Effector memory CD4-positive, alpha-beta T cell (primary cell): Measurements from ENCODE around the gene ASB10.

ENCODE experiments used
- DNase-seq, 3 donors: peaks; one replicate each; pipeline ENCODE4 v3.0.0-alpha.2; 2020
- H3K27ac ChIP-seq: 2 replicates; pipeline ENCODE4 v1.7.0; 2013; ENCODE audit warnings: mild to moderate bottlenecking, low read length, moderate library complexity; ENCODE audit not compliant: insufficient read depth, poor library complexity, severe bottlenecking
- H3K27me3 ChIP-seq: replicated peaks from 2 replicates; pipeline ENCODE4 v1.7.0; 2013; ENCODE audit warnings: mild to moderate bottlenecking, low read length; ENCODE audit not compliant: insufficient read depth, control insufficient read depth, poor library complexity, severe bottlenecking
- H3K36me3 ChIP-seq: 2 replicates; pipeline ENCODE4 v1.7.0; 2013; ENCODE audit warnings: mild to moderate bottlenecking, low read length, moderate library complexity; ENCODE audit not compliant: control insufficient read depth, insufficient read depth
- H3K4me1 ChIP-seq: 2 replicates; pipeline ENCODE4 v1.7.0; 2013; ENCODE audit warnings: low read length, mild to moderate bottlenecking; ENCODE audit not compliant: control insufficient read depth, insufficient read depth, poor library complexity, severe bottlenecking
- H3K4me3 ChIP-seq: 2 replicates; pipeline ENCODE4 v1.7.0; 2013; ENCODE audit warnings: low read length, low read depth, mild to moderate bottlenecking; ENCODE audit not compliant: insufficient read depth, poor library complexity, severe bottlenecking
- H3K9me3 ChIP-seq: 2 replicates; pipeline ENCODE4 v1.7.0; 2013; ENCODE audit warnings: mild to moderate bottlenecking, low read length, moderate library complexity; ENCODE audit not compliant: control insufficient read depth

ASB10 gene

DNA sequence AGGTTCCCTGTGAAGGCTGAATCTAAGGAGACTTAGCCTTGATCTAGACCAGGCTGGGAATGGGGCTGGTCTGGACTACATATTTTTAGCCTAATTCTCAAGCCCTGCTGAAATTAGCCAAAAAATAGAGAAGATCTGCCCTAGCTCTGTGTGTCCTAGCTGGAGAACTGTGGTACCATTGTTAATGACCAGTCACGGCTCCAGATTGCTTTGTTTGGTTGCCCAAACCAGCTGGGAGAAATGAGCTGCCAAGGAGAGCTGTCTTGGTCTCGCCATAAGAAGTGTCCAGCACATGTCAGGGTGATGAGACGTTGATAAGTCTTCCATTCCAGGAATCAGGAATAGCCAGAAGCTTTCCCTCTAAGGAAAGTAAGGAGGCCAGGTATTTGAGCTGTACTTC, 40.3 kb downstream of the ASB10 start:
- peaks cover 4% of the 10 kb centered on the region for H3K27me3 ChIP-seq
- no peak overlapping the region for H3K27ac ChIP-seq
- H3K4me3 ChIP-seq, result no peak overlapping the region
- no peak for DNase-seq
- H3K4me1 ChIP-seq, result no peaks in the 10 kb centered on the region
- no peaks in the 10 kb centered on the region for H3K9me3 ChIP-seq
- peaks cover 4% of the 10 kb centered on the region for H3K36me3 ChIP-seq

DNA sequence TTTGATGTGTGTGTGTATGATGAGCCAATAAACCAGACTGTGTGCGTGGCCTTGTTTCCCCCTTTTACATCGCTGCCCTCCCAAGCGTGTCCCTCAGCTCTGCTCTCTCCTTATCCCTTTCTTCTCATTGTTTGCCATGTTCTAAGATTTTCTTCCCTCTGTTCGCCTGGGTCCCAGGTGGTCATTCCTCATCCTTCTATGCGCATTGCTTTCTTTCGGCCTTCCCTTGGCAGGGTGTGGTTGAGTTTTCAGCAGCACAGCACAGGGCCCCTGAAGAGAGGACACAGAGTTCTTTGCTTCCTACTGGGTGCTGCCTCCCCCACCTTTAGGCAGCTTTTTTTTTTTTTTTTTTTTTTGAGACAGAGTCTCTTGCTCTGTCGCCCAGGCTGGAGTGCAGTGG, 42.7 kb downstream of the ASB10 start:
- Histone ChIP-seq H3K4me1 (no peaks in the 10 kb centered on the region), H3K9me3 (no peaks in the 10 kb centered on the region), H3K4me3 (no peak overlapping the region), H3K27ac (no peak overlapping the region), H3K27me3 (no peaks in the 10 kb centered on the region), H3K36me3 (peaks cover 4% of the 10 kb centered on the region)
- no peak for DNase-seq

- H3K9me3 ChIP-seq, result no peaks in the 10 kb centered on the region
- H3K27ac ChIP-seq, result no peak overlapping the region
- no peaks in the 10 kb centered on the region for H3K4me1 ChIP-seq
- peaks cover 4% of the 10 kb centered on the region for H3K36me3 ChIP-seq
- no peaks in the 10 kb centered on the region for H3K27me3 ChIP-seq
- H3K4me3 ChIP-seq, result no peak overlapping the region
- DNase-seq, result no peak
Measured at GRCh38 chr7:151143261-151144015, 43.6 kb downstream of the ASB10 start.

DNA sequence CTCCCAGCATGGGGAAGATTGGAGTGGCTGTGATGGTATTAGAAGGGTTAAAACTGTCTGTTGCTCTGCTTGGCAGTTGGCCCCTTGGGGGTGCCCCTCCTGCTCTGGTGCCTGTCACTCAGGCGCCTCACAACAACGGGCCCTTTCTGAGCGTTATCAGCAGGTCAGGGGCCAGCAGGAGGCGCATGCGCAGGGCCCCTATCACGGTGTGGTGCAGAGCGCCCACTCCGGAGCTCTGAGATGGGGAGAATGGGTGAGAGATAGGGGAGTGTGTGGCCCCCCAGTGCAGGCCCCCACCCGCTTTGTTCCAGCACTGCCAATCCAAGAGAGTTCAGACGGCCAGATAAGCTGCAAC, 44.4 kb downstream of the ASB10 start:
- Histone ChIP-seq H3K4me1 (no peaks in the 10 kb centered on the region), H3K27ac (no peak overlapping the region), H3K9me3 (no peaks in the 10 kb centered on the region), H3K4me3 (no peak overlapping the region), H3K36me3 (peaks cover 4% of the 10 kb centered on the region), H3K27me3 (no peaks in the 10 kb centered on the region)
- DNase-seq, result no peak

GRCh38 chr7:151141855-151142685, 45.0 kb downstream of the ASB10 start:
- Histone ChIP-seq H3K36me3 (peaks cover 4% of the 10 kb centered on the region), H3K4me1 (no peaks in the 10 kb centered on the region), H3K27me3 (no peaks in the 10 kb centered on the region), H3K27ac (no peak overlapping the region), H3K4me3 (no peak overlapping the region), H3K9me3 (no peaks in the 10 kb centered on the region)
- no peak for DNase-seq

DNA sequence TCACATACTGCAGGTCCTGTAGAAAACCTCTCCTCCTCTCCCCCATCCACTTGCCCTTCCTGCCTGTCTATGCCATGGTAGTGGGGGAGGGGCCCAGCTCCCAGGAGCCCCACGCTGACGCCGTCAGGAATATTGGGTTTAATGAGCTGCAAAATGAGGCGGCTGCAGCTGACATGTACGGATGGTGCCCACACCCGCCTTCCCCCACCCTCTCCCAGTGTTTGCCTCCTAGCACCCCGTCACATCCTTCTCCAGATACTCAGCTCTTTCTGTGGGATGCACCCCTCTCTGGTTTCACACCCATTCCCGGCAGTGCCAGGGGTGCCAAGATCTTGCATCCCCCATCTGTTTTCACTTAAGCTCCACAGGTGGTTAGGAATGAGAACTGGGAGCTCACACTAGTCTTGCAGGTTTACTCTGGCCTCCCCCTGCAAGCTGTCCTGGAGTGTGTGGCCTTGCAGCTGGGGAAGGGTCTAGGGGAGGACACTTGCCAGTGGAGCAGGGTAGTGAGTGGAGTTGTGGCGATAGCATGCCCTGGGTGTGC, 45.7 kb downstream of the ASB10 start:
- no peaks in the 10 kb centered on the region for H3K27me3 ChIP-seq
- H3K27ac ChIP-seq, result no peak overlapping the region
- DNase-seq, result no peak
- no peak overlapping the region for H3K4me3 ChIP-seq
- no peaks in the 10 kb centered on the region for H3K9me3 ChIP-seq
- H3K4me1 ChIP-seq, result no peaks in the 10 kb centered on the region
- H3K36me3 ChIP-seq, result peaks cover 5% of the 10 kb centered on the region

DNA sequence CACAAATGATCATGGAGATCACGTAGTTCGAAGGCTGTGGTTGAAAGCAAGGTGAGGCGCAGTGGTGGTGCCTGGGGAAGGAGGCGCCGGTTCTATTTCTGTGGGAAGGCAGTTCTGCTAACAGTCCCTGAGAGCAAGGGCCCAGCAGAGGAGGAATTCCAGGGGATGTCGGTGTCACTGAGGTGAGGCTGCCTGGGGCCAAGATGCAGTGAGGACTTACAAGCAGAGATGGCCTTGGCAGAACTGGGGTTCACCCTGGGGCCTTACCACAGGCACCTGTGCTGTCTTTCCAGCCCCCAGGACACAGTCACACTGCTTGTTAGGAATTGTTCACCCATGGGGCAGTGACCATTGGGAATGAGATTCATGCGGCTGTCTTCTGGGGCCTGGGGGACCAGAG, 46.2 kb downstream of the ASB10 start:
- no peak for DNase-seq
- H3K9me3 ChIP-seq, result no peaks in the 10 kb centered on the region
- H3K4me3 ChIP-seq, result no peak overlapping the region
- H3K36me3 ChIP-seq, result peaks cover 11% of the 10 kb centered on the region
- no peak overlapping the region for H3K27ac ChIP-seq
- no peaks in the 10 kb centered on the region for H3K4me1 ChIP-seq
- H3K27me3 ChIP-seq, result no peaks in the 10 kb centered on the region

DNA sequence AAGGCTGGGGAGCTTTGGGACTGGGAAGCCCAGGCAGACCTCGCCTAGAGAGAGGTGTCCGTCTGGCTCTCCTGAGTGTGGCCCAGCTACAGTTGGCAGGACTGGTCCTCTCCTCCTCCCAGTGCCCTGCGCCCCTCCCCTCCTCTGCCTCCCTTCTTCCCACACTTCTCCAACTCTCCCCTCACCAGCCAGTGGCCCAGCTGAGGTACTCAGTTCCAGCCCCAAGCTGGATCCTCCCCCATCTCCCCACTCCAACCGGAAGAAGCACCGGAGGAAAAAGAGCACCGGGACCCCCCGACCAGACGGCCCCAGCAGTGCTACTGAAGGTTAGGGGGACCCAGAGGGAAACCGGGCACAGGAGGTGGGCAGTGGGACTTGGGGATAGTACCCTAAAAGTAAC, 47.3 kb downstream of the ASB10 start:
- no peak overlapping the region for H3K27ac ChIP-seq
- H3K36me3 ChIP-seq, result peaks cover 11% of the 10 kb centered on the region
- H3K4me1 ChIP-seq, result no peaks in the 10 kb centered on the region
- H3K9me3 ChIP-seq, result no peaks in the 10 kb centered on the region
- no peak overlapping the region for H3K4me3 ChIP-seq
- DNase-seq, result no peak
- H3K27me3 ChIP-seq, result no peaks in the 10 kb centered on the region

DNA sequence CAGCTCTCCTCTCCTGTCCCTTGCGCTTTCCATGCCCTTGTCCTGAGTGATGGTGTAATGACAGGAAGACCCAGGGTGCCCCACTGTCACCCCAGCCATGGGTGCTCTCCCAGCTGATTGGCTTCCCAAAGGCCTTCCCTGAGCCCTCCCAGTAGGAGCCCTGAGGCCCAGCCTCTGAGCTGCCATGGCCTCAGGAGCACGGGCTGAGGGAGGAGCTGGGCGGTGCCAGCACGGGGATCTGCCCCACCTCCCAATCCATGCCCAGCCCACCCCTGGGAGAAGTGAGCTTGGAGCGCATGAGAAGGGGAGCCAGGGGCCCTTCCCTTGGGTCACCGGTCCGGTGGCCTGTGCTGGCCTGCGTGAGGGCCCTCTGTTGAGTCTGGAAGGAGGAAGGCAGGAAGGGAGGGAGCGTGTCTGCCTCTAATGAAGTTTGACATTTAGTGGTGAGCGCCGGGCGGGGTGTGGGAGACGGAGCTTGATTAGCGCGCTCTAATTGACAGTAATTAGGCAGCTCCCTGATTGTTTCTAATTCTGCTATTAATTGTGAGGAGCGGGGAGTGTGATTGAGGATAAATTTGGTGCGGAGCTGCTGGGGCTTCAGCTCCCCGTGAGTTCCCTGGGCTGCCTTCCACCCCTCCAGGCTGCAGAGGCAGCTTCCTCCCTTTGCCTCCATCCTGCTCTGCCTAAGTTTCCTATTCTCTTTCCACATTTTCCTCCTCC, 47.8 kb downstream of the ASB10 start:
- Histone ChIP-seq H3K27me3 (no peaks in the 10 kb centered on the region), H3K36me3 (peaks cover 14% of the 10 kb centered on the region), H3K9me3 (no peaks in the 10 kb centered on the region), H3K4me3 (no peak overlapping the region), H3K27ac (no peak overlapping the region), H3K4me1 (no peaks in the 10 kb centered on the region)
- no peak for DNase-seq
